CD8-positive, alpha-beta memory T cell (primary cell): ENCODE data around the gene TCF12. TPM values are rescaled to one million over a fixed set of nuclear protein-coding genes. Genes with fewer than 3 reads are reported as not detected.

Experiments
- CTCF ChIA-PET: fragments of 350-600 bp; sonication (Branson Sonifier 250); formaldehyde crosslinking; loops from one replicate; lab custom pipeline; 2021; ENCODE audit warnings: antibody characterized with exemption; lab: Charles Lee
- POLR2A ChIA-PET: fragments of 350-600 bp; sonication (Branson Sonifier 250); formaldehyde crosslinking; loops from one replicate; lab custom pipeline; 2021; ENCODE audit warnings: antibody characterized with exemption; lab: Charles Lee
- DNase-seq, 5 donors: peaks; one replicate each; pipeline versions ENCODE4 v3.0.0 to v3.0.0-alpha.2; 2020 to 2022; ENCODE audit warnings: mixed read lengths in 1 of 5
- H3K27ac ChIP-seq: one replicate; pipeline ENCODE4 v1.7.0; 2013; ENCODE audit warnings: low read depth, mild to moderate bottlenecking, low read length, moderate library complexity
- H3K27me3 ChIP-seq: 2 replicates; pipeline ENCODE4 v1.7.0; 2013; ENCODE audit warnings: low read length, mild to moderate bottlenecking; ENCODE audit not compliant: insufficient read depth, poor library complexity, severe bottlenecking
- H3K36me3 ChIP-seq: 2 replicates; pipeline ENCODE4 v1.7.0; 2013; ENCODE audit warnings: mild to moderate bottlenecking, low read length, moderate library complexity; ENCODE audit not compliant: insufficient read depth
- H3K4me1 ChIP-seq: 2 replicates; pipeline ENCODE4 v1.7.0; 2013; ENCODE audit warnings: mild to moderate bottlenecking, low read length, moderate library complexity; ENCODE audit not compliant: insufficient read depth
- H3K4me3 ChIP-seq: 2 replicates; pipeline ENCODE4 v1.7.0; 2013; ENCODE audit warnings: mild to moderate bottlenecking, low read length
- H3K9me3 ChIP-seq: 2 replicates; pipeline ENCODE4 v1.7.0; 2013; ENCODE audit warnings: mild to moderate bottlenecking, low read length
- H3K27ac Mint-ChIP-seq, 8 donors: one replicate each; pipeline ENCODE4 v1.8.0; 2020 to 2021; ENCODE audit warnings: mixed read lengths in 8 of 8, mild to moderate bottlenecking in 6 of 8, inconsistent platforms in 3 of 8, moderate library complexity in 3 of 8
- H3K27me3 Mint-ChIP-seq, 2 donors: one replicate each; pipeline ENCODE4 v1.8.0; 2020 to 2021; ENCODE audit warnings: mixed read lengths in 2 of 2, mild to moderate bottlenecking in 1 of 2, moderate library complexity in 1 of 2
- H3K36me3 Mint-ChIP-seq, 3 donors: one replicate each; pipeline ENCODE4 v1.8.0; 2020 to 2021; ENCODE audit warnings: mixed read lengths in 3 of 3, inconsistent platforms in 1 of 3, mild to moderate bottlenecking in 1 of 3
- H3K4me1 Mint-ChIP-seq, 3 donors: one replicate each; pipeline ENCODE4 v1.8.0; 2020 to 2021; ENCODE audit warnings: mixed read lengths in 3 of 3, inconsistent platforms in 1 of 3, mild to moderate bottlenecking in 1 of 3
- H3K4me3 Mint-ChIP-seq, 7 donors: one replicate each; pipeline ENCODE4 v1.8.0; 2020 to 2021; ENCODE audit warnings: mixed read lengths in 7 of 7, mild to moderate bottlenecking in 6 of 7, moderate library complexity in 4 of 7, inconsistent platforms in 2 of 7
- H3K9me3 Mint-ChIP-seq, 5 donors: one replicate each; pipeline ENCODE4 v1.8.0; 2020 to 2022; ENCODE audit warnings: mixed read lengths in 5 of 5, mild to moderate bottlenecking in 3 of 5, moderate library complexity in 2 of 5, inconsistent platforms in 1 of 5
- polyA plus RNA-seq: library from polyadenylated mRNA; unstranded; fragments of 300-500 nt; fragmentation: Illumina TruSeq; gene quantifications from one replicate; pipeline ENCODE4 v1.2.3, GENCODE V29; 2021
- total RNA-seq, 2 experiments: library from RNA; stranded (reverse); gene quantifications; one replicate each; pipeline ENCODE4 v1.2.3, GENCODE V29; 2021

Gene TCF12
- total and polyA plus RNA-seq, 3 experiments from 2014 or later, result 54.3 to 79.2 (median 69.9) TPM

- H3K4me3 ChIP-seq, result no peak overlapping the region
- no peaks in the 10 kb centered on the region for H3K27me3 ChIP-seq
- Mint-ChIP-seq H3K9me3 (peaks cover 0 to 2% (median 0%) of the 10 kb centered on the region in 5 donors), H3K27me3 (no peaks in the 10 kb centered on the region), H3K27ac (peak overlapping the region in 1 of 8 donors; percentile 37), H3K4me3 (no peak overlapping the region), H3K36me3 (peaks cover under 1 to 11% (median 2%) of the 10 kb centered on the region in 3 donors), H3K4me1 (peaks cover 2 to 6% (median 5%) of the 10 kb centered on the region in 3 donors)
- no peak overlapping the region for H3K27ac ChIP-seq
- H3K36me3 ChIP-seq, result no peaks in the 10 kb centered on the region
- H3K9me3 ChIP-seq, result no peaks in the 10 kb centered on the region
- ChIA-PET CTCF (interaction anchor here (1.4 to 1.5 kb wide), 2 partner anchors 9 to 151 kb away, joined by 3 to 4 read pairs; no protein-coding TSS in a partner anchor), POLR2A (no interaction called here)
- DNase-seq, result no peak
- H3K4me1 ChIP-seq, result no peaks in the 10 kb centered on the region
These were observed 378.7 kb downstream of the TCF12 start for GRCh38 chr15:57297163-57297593.

- Histone ChIP-seq H3K27ac (no peak overlapping the region), H3K27me3 (no peaks in the 10 kb centered on the region), H3K9me3 (no peaks in the 10 kb centered on the region), H3K4me3 (no peak overlapping the region), H3K36me3 (no peaks in the 10 kb centered on the region), H3K4me1 (no peaks in the 10 kb centered on the region)
- ChIA-PET POLR2A (no interaction called here), CTCF (interaction anchor here (1.4 to 1.5 kb wide), 2 partner anchors 9 to 151 kb away, joined by 3 to 4 read pairs; no protein-coding TSS in a partner anchor)
- Mint-ChIP-seq H3K4me3 (no peak overlapping the region), H3K27ac (peak overlapping the region in 1 of 8 donors; percentile 37), H3K27me3 (no peaks in the 10 kb centered on the region), H3K4me1 (peaks cover 2 to 6% (median 5%) of the 10 kb centered on the region in 3 donors), H3K36me3 (peaks cover 0 to 6% (median 0%) of the 10 kb centered on the region in 3 donors), H3K9me3 (no peaks in the 10 kb centered on the region)
- no peak for DNase-seq
These were observed 379.2 kb downstream of the TCF12 start for GRCh38 chr15:57297630-57298029.

GRCh38 chr15:57298204-57298603, 379.8 kb downstream of the TCF12 start:
- H3K4me3 ChIP-seq, result no peak overlapping the region
- Mint-ChIP-seq H3K4me1 (peaks cover 2 to 6% (median 5%) of the 10 kb centered on the region in 3 donors), H3K36me3 (peaks cover 0 to 2% (median 0%) of the 10 kb centered on the region in 3 donors), H3K9me3 (no peaks in the 10 kb centered on the region), H3K27me3 (no peaks in the 10 kb centered on the region), H3K4me3 (no peak overlapping the region), H3K27ac (no peak overlapping the region)
- no peaks in the 10 kb centered on the region for H3K9me3 ChIP-seq
- no peaks in the 10 kb centered on the region for H3K4me1 ChIP-seq
- ChIA-PET CTCF (no interaction called here), POLR2A (no interaction called here)
- no peaks in the 10 kb centered on the region for H3K36me3 ChIP-seq
- H3K27ac ChIP-seq, result no peak overlapping the region
- H3K27me3 ChIP-seq, result no peaks in the 10 kb centered on the region
- DNase-seq, result no peak

- Mint-ChIP-seq H3K36me3 (no peaks in the 10 kb centered on the region), H3K4me1 (peaks cover 2 to 6% (median 5%) of the 10 kb centered on the region in 3 donors), H3K27ac (peak overlapping the region in 1 of 8 donors; percentile 17), H3K27me3 (no peaks in the 10 kb centered on the region), H3K9me3 (no peaks in the 10 kb centered on the region), H3K4me3 (no peak overlapping the region)
- ChIA-PET POLR2A (no interaction called here), CTCF (no interaction called here)
- Histone ChIP-seq H3K36me3 (no peaks in the 10 kb centered on the region), H3K27me3 (no peaks in the 10 kb centered on the region), H3K27ac (no peak overlapping the region), H3K9me3 (no peaks in the 10 kb centered on the region), H3K4me3 (no peak overlapping the region), H3K4me1 (no peaks in the 10 kb centered on the region)
- DNase-seq, result no peak
These were observed 380.6 kb downstream of the TCF12 start for GRCh38 chr15:57298843-57299550.

GRCh38 chr15:57301307-57301706, 382.9 kb downstream of the TCF12 start:
- no peaks in the 10 kb centered on the region for H3K4me1 ChIP-seq
- ChIA-PET POLR2A (no interaction called here), CTCF (no interaction called here)
- no peaks in the 10 kb centered on the region for H3K9me3 Mint-ChIP-seq
- H3K36me3 Mint-ChIP-seq, result no peaks in the 10 kb centered on the region
- H3K9me3 ChIP-seq, result no peaks in the 10 kb centered on the region
- peak overlapping the region in 1 of 8 donors; percentile 72 for H3K27ac Mint-ChIP-seq
- no peak overlapping the region for H3K27ac ChIP-seq
- no peak overlapping the region for H3K4me3 Mint-ChIP-seq
- peaks cover 7 to 12% (median 9%) of the 10 kb centered on the region in 3 donors for H3K4me1 Mint-ChIP-seq
- no peak for DNase-seq
- no peak overlapping the region for H3K4me3 ChIP-seq
- H3K36me3 ChIP-seq, result no peaks in the 10 kb centered on the region
- H3K27me3 Mint-ChIP-seq, result peaks cover 8% of the 10 kb centered on the region in 2 donors
- no peaks in the 10 kb centered on the region for H3K27me3 ChIP-seq

GRCh38 chr15:57302640-57303257, 384.3 kb downstream of the TCF12 start:
- H3K4me1 Mint-ChIP-seq, result peaks cover 7 to 23% (median 9%) of the 10 kb centered on the region in 3 donors
- ChIA-PET CTCF (interaction anchor here (1.0 kb wide), 1 partner anchor 156 kb away, joined by 4 read pairs; no protein-coding TSS in a partner anchor), POLR2A (no interaction called here)
- no peak for DNase-seq
- Histone ChIP-seq H3K4me1 (no peaks in the 10 kb centered on the region), H3K27me3 (no peaks in the 10 kb centered on the region), H3K27ac (no peak overlapping the region), H3K9me3 (no peaks in the 10 kb centered on the region), H3K36me3 (no peaks in the 10 kb centered on the region), H3K4me3 (no peak overlapping the region)
- H3K27ac Mint-ChIP-seq, result peak overlapping the region in 2 of 8 donors; percentile 7 to 11
- H3K36me3 Mint-ChIP-seq, result no peaks in the 10 kb centered on the region
- no peaks in the 10 kb centered on the region for H3K9me3 Mint-ChIP-seq
- H3K4me3 Mint-ChIP-seq, result no peak overlapping the region
- H3K27me3 Mint-ChIP-seq, result peaks cover 9 to 10% of the 10 kb centered on the region in 2 donors

GRCh38 chr15:57305009-57305408, 386.6 kb downstream of the TCF12 start:
- Histone ChIP-seq H3K4me3 (no peak overlapping the region), H3K9me3 (no peaks in the 10 kb centered on the region), H3K36me3 (no peaks in the 10 kb centered on the region), H3K27me3 (no peaks in the 10 kb centered on the region), H3K4me1 (no peaks in the 10 kb centered on the region), H3K27ac (no peak overlapping the region)
- CTCF ChIA-PET, result interaction anchor here (2.2 kb wide), 1 partner anchor 160 kb away, joined by 10 read pairs; no protein-coding TSS in a partner anchor
- Mint-ChIP-seq H3K4me1 (peaks cover 4 to 17% (median 5%) of the 10 kb centered on the region in 3 donors), H3K9me3 (no peaks in the 10 kb centered on the region), H3K4me3 (peak overlapping the region in 3 of 7 donors; percentile 23 to 54 (median 51)), H3K27me3 (peaks cover 9 to 11% of the 10 kb centered on the region in 2 donors), H3K36me3 (no peaks in the 10 kb centered on the region), H3K27ac (no peak overlapping the region)
- no peak for DNase-seq
- POLR2A ChIA-PET, result no interaction called here
